HL-60 (cell line): ENCODE results near the gene LTBP3.

ENCODE experiments used
- GABPA ChIP-seq: IDR thresholded peaks from 2 replicates; pipeline ENCODE4 v1.6.1; 2012; ENCODE audit warnings: low read depth
- POLR2AphosphoS5 ChIP-seq: IDR thresholded peaks from 2 replicates; pipeline ENCODE4 v1.6.1; 2012; ENCODE audit warnings: low read depth
- TF ChIP-seq, protein P1 (sequence below): IDR thresholded peaks from one replicate; pipeline ENCODE4 v1.5.1; 2011; ENCODE audit warnings: low read length, control low read depth, inconsistent platforms; ENCODE audit not compliant: insufficient read depth
- TF ChIP-seq, protein P2 (sequence below): IDR thresholded peaks from 2 replicates; pipeline ENCODE4 v1.6.1; 2012; ENCODE audit warnings: low read depth; ENCODE audit not compliant: insufficient replicate concordance

DNA sequence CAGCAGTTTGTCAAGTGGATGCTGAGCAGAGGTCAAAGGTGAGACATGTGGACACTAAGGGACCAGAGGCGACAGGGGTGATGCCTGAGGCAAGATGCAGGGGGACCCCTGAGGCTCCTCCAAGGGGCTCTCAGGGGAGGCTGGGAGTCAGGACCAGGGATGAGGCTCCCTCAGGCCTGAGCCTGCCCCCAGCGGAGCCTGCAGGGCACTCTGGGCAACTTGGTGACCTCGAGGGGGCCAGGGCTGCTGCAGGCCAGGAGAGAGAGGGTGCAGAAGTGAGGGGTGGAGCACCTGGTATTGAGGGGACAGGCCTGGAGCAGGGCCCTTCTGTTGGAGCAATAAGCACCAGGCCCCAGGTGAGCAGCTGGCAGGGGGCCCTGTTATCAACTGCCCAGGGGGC, 23.8 kb upstream of the LTBP3 start:
- TF ChIP-seq, protein P1, sequence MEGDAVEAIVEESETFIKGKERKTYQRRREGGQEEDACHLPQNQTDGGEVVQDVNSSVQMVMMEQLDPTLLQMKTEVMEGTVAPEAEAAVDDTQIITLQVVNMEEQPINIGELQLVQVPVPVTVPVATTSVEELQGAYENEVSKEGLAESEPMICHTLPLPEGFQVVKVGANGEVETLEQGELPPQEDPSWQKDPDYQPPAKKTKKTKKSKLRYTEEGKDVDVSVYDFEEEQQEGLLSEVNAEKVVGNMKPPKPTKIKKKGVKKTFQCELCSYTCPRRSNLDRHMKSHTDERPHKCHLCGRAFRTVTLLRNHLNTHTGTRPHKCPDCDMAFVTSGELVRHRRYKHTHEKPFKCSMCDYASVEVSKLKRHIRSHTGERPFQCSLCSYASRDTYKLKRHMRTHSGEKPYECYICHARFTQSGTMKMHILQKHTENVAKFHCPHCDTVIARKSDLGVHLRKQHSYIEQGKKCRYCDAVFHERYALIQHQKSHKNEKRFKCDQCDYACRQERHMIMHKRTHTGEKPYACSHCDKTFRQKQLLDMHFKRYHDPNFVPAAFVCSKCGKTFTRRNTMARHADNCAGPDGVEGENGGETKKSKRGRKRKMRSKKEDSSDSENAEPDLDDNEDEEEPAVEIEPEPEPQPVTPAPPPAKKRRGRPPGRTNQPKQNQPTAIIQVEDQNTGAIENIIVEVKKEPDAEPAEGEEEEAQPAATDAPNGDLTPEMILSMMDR: no peak
- TF ChIP-seq, protein P2, sequence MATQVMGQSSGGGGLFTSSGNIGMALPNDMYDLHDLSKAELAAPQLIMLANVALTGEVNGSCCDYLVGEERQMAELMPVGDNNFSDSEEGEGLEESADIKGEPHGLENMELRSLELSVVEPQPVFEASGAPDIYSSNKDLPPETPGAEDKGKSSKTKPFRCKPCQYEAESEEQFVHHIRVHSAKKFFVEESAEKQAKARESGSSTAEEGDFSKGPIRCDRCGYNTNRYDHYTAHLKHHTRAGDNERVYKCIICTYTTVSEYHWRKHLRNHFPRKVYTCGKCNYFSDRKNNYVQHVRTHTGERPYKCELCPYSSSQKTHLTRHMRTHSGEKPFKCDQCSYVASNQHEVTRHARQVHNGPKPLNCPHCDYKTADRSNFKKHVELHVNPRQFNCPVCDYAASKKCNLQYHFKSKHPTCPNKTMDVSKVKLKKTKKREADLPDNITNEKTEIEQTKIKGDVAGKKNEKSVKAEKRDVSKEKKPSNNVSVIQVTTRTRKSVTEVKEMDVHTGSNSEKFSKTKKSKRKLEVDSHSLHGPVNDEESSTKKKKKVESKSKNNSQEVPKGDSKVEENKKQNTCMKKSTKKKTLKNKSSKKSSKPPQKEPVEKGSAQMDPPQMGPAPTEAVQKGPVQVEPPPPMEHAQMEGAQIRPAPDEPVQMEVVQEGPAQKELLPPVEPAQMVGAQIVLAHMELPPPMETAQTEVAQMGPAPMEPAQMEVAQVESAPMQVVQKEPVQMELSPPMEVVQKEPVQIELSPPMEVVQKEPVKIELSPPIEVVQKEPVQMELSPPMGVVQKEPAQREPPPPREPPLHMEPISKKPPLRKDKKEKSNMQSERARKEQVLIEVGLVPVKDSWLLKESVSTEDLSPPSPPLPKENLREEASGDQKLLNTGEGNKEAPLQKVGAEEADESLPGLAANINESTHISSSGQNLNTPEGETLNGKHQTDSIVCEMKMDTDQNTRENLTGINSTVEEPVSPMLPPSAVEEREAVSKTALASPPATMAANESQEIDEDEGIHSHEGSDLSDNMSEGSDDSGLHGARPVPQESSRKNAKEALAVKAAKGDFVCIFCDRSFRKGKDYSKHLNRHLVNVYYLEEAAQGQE: no peak
- TF ChIP-seq POLR2AphosphoS5 (no peak), GABPA (no peak)
